Fibroblast of villous mesenchyme (primary cell): Measurements from ENCODE around the gene AGR2. TPM values are rescaled to one million over a fixed set of nuclear protein-coding genes. Genes with fewer than 3 reads are reported as not detected.
A peak's percentile ranks its signal among the peaks of the same experiment; 100 is the strongest.
"Not testable (repeated sequence)": the region's sequence is repeated elsewhere in the genome, so short reads cannot be mapped to it uniquely, and the experiment has no call there.

Source experiments
- DNase-seq: peaks from one replicate; pipeline ENCODE4 v3.0.0-alpha.2; 2010; ENCODE audit warnings: low read depth
- H3K4me3 ChIP-seq: 2 replicates; pipeline ENCODE4 v1.5.1; 2011; ENCODE audit warnings: low read depth, mild to moderate bottlenecking, low read length
- total RNA-seq: library from RNA; depleted of rRNA; stranded (reverse); fragments of >200 nt; gene quantifications from 2 replicates; pipeline ENCODE4 v1.2.3, GENCODE V29; 2012
- TF ChIP-seq, protein P1 (sequence below): IDR thresholded peaks from 2 replicates; pipeline ENCODE4 v1.5.1; 2012; ENCODE audit warnings: low read depth, mild to moderate bottlenecking, low read length; ENCODE audit not compliant: insufficient read depth

Gene AGR2
- total RNA-seq: not detected in 2 replicates

DNA sequence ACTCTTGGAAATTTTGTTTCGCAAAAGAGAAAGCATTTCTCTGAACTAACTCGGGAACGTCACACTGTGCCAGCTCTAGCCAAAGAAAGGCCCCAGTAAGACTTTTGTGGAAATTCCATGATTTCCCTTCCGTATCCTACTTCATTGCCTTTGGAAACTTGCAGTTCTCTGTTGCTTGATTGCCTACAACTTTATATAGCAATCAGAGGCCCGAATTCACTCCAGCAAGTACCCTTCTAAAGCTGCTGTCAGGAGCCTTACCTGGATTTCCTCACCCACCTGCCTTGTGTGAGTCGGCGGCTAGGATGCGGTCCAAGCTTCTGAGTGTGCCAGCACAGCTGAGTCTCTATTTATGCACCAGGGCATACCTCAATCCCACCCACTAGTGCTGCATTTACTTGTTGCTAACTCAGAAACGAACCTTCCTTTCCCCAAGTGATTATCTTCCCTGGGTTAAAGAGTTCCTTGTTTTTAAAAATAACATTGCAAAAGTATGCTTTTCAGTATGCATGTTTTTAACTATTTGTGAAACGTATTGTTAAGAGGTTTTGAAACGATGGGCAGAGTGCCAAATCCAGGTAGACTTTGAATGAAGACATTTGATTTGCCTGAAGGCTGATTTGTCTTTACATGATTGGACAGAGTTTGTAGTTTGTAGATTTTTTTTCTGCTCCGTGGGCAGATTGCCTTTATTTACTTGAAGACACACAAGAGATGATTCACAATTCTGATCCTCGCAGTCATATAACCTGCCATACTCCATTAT, at the start of gene AGR2:
Gene AGR2 (minus strand): TSS at position 326 of the 766 bp plus-strand sequence. CDS start 3,203 bp downstream, outside the sequence.
- no peak for DNase-seq
- H3K4me3 ChIP-seq: no peak within 1 kb of the TSS
- TF ChIP-seq, protein P1, sequence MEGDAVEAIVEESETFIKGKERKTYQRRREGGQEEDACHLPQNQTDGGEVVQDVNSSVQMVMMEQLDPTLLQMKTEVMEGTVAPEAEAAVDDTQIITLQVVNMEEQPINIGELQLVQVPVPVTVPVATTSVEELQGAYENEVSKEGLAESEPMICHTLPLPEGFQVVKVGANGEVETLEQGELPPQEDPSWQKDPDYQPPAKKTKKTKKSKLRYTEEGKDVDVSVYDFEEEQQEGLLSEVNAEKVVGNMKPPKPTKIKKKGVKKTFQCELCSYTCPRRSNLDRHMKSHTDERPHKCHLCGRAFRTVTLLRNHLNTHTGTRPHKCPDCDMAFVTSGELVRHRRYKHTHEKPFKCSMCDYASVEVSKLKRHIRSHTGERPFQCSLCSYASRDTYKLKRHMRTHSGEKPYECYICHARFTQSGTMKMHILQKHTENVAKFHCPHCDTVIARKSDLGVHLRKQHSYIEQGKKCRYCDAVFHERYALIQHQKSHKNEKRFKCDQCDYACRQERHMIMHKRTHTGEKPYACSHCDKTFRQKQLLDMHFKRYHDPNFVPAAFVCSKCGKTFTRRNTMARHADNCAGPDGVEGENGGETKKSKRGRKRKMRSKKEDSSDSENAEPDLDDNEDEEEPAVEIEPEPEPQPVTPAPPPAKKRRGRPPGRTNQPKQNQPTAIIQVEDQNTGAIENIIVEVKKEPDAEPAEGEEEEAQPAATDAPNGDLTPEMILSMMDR: no peak

DNA sequence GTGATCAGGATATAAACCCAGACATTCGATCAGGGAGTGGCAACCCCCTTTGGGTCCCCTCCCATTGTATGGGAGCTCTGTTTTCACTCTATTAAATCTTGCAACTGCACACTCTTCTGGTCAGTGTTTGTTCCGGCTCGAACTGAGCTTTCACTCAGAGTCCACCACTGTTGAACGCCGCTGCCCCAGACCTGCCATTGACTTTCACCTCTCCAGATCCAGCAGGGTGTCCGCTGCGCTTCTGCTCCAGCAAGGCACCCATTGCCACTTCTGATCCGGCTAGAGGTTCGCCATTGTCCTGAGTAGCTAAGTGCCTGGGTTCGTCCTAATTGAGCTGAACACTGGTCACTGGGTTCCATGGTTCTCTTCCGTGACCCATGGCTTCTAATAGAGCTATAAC, 48.4 kb upstream of the AGR2 start:
- not testable (repeated sequence) for H3K4me3 ChIP-seq, DNase-seq

DNA sequence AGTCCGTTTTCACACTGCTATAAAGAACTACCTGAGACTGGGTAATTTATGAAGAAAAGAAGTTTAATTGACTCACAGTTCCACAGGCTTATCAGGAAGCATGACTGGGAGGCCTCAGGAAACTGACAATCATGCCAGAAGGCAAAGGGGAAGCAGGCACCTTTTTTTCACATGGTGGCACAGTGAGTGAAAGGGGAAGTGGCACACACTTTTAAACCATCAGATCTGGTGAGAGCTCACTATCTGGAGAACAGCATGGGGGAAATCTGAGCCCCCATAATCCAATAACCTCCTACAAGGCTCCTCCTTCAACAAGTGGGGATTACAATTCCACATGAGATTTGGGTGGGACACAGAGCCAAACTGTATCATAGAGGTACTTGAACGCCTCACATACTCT, 47.0 kb upstream of the AGR2 start:
- no peak for DNase-seq

DNA sequence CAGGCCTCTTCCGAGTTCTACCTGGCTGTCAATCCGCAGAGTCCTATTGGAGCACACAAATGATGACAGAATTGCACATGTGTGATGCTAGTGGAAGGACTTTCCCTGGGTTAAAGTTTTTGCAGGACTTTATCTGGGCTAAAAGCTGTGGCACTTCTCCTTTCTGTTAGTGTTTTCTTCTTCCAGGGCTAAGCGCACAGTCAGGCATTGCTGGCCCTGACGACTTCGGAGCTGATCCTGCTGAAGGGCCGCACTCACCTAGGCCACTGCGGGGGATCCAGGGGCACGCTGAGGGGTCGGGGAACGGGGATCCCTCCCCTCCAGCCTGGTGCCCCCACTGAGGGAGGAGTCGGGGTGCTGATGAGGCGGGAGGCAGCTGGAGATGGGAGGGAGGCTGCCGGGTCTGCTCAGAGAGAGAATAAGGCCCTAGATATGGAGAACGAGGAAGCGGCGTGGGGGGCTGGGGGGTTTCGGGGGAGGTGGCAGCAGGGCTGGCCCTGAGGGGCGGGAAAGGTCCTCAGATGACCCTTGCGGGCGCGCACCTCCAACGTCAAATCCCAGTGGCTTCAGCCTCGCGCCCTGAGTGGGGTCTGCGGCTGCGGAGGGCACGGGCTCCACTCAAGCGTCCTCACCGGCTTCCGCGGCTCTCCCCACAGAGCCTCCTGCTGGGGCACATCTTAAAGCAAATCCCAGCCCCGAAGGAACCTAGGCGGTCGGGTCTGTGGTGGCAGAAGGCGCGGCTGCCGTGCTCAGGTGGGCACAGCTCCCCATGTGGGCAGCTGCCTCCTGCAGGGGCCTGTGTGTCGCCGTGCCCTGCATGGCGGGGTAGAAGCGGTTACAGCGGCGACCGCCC, 46.0 kb upstream of the AGR2 start:
- DNase-seq: no peak
- no peak overlapping the region for H3K4me3 ChIP-seq
- TF ChIP-seq, protein P1: no peak

More for the DNA sequence above, 47.0 kb upstream of the AGR2 start:
- TF ChIP-seq, protein P1: no peak
- no peak overlapping the region for H3K4me3 ChIP-seq

DNA sequence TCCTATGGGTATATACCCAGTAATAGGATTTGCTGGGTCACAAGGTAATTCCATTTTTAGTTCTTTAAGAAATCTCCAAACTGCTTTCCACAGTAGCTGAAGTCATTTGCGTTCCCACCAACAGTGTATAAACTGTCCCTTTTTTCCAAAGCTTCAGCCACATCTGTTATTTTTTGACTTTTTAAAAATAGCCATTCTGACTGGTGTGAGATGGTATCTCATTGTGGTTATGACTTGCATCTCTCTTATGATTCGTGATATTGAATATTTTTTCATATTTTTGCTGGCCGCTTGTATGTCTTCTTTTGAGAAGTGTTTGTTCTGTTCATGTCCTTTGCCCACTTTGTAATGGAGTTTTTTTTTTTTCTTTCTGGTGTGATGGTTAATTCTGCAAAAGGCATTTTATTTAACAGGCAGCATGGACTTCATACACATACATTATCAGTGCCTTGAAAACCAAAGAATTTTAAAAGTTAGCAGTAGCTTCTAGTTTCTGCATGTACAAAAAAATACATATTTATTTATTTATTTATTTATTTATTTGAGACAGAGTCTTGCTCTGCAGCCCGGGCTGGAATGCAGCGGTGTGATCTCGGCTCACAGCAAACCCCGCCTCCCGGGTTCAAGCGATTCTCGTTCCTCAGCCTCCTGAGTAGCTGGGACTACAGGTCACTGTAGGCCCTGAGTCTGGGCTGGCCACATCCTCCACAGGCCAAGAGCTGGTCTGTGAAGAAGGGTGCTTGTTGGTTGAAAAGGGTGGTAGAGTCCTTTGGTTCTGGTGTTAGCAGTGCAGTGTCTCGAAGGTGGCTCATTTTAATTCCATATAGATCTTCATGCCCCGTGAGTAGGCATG, 44.7 kb upstream of the AGR2 start:
- TF ChIP-seq, protein P1: no peak
- H3K4me3 ChIP-seq: no peak overlapping the region
- DNase-seq: no peak

DNA sequence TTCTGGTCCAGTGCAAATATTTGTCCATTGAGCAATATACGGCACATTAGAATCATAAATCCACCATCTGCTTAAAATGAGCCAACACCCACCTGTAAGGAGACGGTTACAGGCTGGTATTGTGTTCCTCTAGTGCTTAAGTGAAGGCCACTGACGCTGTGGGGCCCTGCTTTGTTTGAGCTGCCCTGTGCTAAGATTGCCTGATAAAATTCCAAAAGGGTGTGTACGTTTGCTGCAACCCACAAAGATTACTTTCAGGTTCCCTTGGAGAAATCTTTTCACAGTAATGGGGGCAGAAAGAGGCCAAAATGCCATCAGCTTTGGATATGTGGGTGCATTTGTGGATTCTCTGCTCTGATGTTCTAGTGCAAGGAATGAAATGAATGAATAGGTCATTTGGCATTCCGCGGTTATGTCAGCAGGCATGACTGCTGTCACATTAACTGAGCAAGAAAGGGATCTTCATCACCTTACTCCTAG, 42.6 kb upstream of the AGR2 start:
- no peak overlapping the region for H3K4me3 ChIP-seq
- peak; percentile 38 for DNase-seq
- TF ChIP-seq, protein P1: no peak
